HG03064 (cell line): ENCODE data around the gene ACTN3.
"Not testable (repeated sequence)": the region's sequence is repeated elsewhere in the genome, so short reads cannot be mapped to it uniquely, and the experiment has no call there.

Experiments used
- ATAC-seq: cut with Tn5 transposase; IDR thresholded peaks from one replicate; pipeline ENCODE4 v1.9.1; 2021; ENCODE audit warnings: low read depth; ENCODE audit not compliant: unreplicated experiment

Gene ACTN3

DNA sequence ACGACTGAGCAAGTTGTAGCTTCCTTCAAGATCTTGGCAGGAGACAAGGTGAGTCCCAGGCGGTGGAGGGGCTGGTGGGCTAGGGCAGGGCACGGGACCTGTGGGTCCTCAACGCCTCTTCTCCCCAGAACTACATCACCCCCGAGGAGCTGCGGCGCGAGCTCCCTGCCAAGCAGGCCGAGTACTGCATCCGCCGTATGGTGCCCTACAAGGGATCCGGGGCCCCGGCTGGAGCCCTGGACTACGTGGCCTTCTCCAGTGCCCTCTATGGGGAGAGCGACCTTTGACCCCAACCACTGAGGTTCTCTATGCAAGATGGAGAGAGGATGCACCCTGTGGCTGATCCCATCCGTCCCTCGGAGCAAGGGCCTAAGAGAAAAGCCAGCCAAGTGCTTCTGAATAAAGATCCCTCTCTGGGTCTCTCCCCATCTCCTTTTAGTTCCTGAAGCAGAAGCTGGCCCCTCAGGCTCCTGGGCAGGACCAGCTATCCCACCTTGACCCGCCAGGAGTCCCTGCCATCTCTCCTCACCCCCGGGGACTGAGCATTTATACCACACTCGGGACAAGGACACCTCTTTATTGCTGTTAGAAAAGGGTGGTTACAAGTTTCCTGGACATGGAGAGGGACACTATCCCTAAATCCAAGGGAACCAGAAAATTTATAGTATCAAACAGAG is 16.3 kb downstream of the ACTN3 start:
- ATAC-seq, result no peak

DNA sequence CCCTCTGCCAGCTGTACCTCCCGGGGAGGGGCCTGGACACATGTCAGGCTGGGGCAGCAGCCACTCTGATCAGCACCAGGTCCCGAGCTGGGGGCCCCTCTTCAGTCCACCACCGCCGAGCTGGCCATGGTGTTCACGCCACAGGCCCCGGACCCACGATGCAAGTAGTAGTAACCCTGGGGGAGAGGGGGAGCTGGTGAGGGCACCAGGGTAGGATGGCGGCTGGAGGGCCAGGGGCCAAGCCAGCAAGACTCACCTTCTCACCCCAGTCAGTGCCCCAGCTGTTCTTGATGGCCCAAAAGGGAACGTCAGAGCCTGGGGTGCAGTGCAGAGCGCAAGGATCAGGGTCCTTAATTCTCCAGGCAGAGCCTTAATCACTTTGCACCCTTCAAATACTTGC is 17.1 kb downstream of the ACTN3 start:
- no peak for ATAC-seq

DNA sequence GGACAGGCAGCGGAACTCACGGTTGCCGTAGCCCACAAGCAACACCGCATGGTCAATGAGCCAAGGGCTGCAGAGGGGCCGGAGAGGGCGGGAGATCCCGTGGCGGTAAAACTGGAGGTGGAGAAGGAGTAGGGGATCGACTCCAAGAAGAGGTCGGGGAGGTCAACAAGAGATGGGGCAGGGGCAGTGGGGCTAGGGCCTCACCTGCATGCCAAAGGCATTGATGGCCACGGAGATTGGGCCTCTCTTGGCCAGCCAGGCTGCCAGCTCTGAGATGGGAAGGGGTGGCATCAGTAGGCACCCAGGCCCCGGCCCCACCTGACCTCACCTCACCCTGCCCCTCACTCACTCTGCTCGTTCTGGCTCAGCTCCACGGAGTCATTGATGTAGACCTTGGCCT is 17.8 kb downstream of the ACTN3 start:
- no peak for ATAC-seq

DNA sequence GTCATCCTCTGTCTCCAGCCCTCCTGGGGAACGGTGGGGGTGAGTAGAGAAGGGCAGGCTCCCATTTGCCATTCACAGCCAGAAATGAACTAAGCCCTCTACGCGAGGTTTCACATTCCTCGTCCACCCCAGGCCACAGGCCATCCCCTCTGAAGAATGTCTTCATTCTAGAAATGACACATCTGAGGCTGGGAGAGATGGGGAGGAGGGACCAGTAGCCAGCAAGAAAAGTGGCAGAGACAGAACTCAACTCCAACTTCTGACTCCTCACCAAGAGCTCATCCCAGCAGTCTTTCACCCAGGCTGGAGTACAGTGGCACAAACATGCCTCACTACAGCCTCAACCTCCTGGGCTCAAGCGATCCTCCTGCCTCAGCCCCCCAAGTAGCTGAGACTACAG is 18.3 kb downstream of the ACTN3 start:
- ATAC-seq, result no peak

DNA sequence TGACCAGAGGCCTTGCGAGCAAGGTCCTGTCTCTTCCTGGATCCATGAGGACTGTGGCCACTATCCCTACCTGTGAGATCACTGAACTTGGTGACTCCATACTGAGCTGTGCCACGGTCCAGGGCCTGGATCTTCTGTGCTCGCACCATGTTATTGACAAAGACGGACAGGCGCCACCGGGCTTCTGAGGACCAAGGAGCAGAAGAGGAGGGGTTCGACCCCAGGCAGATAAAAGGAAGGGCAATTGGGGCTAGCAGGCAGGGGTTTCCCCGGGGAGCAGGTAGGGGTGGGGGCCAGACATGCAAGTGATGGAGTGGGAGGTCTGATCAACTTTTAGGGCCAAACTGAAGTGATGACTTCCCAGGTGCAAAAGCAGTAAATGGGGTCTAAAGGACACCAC is 19.5 kb downstream of the ACTN3 start:
- no peak for ATAC-seq

DNA sequence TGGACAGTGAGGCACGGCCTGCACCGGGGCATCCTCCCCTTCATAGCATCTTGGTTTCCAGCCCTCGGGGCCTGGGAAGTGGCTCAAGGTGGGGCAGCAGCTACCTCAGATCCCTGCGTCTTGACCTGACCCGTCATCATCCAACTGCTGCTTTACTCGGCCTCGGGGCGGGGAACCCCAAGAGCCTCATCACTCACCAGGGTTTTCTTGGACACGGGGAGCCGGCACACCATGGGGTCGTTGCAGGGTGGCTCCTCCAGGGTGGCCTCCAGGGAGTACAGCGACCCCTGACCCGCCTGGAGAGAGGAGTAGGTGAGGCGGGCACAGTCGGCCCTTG is 21.1 kb downstream of the ACTN3 start:
- no peak for ATAC-seq

DNA sequence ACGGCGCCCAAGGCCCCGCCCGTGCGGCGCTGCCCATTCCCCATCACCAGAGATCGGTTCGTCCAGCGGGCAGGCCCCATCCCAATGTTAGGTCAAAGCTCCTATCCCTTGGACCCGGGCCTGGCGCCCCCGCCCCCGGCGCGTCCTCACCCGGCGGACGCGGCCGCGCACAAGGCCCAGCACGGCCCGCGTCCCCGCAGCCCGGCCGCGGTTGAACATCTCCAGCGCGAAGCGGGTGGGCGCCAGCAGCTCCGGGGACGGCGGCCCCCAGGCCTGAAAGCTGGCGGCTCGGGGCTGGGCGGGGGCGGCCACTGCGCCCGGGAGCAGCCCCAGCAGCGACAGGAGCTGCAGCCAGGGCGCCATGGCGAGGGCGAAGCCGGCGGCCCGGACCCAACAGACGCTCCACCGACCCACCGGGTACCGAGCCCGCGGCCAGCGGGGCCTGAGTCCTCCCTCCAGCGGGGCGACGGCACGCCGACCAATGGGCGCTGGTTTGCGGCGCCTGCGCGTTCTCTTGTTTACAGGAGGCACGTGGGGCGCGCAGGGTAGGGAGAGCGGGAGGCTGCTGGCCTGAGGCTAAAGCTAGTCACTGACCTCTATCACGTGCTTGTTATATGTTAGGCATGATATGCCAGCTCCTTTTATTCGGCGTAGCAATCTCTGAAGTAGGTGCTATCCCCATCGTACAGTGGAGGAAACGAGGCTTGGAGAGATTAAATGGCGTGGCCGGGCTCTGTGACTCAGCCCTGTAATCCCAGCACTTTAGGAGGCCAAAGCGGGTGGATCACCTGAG is 21.6 kb downstream of the ACTN3 start, which contains the start of gene CTSF:
Gene CTSF (minus strand): TSS at position 483 of the 793 bp plus-strand sequence. CDS start 120 bp downstream, at position 363.
- ATAC-seq, result no peak

DNA sequence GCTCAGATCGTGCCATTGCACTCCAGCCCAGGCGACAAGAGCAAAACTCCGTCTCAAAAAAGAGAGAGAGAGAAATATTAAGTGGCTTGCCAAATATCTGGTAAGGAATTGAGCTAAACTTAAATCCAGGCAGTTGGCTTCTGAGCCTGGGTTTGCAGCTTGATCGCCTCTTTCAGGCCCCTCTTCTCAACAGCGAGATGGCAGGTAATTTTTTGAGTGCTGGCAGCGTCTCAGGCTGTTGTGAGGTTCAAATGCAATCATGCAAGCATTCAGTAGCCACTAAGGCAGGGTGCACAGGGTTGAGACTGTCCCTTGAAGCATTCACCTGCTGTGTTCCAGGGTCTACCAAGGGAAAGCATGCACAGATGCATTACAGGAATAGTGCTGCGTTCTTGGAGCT is 22.4 kb downstream of the ACTN3 start:
- no peak for ATAC-seq

DNA sequence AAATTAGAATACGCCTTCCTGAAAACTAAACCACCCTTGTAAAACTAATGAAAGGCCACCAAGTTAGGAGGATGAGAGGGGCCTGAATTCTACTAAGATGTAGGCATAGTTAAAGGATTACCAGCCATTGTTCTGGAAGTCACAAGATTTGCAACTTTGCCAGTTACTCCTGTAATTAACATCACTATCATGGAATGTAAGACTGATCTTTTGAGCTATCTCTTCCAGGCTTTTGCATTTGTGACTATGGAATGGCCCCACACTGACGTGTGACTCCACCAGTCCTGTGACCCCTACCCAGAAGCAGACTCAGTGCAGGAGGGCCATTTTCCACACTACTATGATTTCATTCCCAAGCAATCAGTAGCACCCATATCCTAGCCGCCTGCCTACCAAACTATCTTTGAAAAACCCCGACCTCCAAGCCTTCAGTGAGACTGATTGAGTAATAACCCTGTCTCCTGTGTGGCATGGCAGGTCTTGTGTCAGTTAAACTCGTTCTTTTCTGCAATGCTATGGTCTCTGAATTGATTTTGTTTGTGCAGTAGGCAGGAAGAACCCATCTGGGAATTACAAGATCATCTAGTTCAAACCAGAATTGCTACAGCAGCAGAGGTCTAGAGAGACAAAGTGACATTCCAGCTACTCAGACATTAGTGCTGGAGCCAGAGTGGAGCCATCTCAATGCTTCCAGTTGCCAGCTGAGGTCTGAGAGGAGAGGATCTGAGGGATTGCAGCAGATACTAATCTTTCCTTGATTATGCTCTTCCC is 23.6 kb downstream of the ACTN3 start:
- ATAC-seq, result no peak

DNA sequence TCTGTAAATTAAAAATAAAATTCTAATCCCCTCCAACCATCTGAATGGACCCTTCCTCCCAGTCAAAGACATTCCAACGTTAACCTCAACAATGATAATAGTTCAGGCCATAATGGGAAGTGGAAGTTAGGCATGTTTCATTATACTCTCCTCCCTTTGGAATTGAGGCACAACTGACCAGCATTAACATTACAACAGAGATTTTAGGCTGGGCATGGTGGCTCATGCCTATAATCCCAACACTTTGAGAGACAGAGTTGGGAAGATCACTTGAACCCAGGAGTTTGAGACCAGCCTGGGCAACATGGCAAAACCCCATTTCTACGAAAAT is 24.1 kb downstream of the ACTN3 start:
- ATAC-seq, result no peak

DNA sequence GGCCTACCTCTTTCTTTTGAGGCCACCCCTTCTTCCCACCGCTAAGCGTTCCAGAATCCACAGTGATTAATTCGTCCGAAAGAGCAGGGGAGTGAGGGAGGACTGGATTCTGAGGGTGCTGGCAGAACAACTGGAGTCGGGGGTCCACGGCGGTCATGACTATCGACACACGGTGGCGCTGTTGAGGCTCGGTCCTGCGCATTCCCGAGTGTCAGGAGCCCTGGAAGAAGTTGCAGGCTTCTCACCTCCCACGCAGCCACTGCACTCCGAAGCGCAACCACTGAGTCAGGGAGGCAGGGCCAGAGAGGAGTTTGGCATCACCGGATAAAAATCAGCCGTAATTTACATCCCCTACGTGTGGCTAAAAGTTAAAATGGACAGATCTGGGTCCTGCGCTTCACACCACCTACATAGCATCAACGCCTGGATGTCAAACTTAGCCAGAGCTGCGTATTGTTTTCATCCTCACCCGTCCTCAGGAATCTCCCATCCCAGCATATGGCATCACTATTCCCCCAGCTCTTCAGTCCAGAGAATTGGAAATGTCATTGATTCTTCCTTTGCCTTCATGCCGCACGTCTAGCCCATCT is 32.4 kb downstream of the ACTN3 start:
- ATAC-seq, result no peak

DNA sequence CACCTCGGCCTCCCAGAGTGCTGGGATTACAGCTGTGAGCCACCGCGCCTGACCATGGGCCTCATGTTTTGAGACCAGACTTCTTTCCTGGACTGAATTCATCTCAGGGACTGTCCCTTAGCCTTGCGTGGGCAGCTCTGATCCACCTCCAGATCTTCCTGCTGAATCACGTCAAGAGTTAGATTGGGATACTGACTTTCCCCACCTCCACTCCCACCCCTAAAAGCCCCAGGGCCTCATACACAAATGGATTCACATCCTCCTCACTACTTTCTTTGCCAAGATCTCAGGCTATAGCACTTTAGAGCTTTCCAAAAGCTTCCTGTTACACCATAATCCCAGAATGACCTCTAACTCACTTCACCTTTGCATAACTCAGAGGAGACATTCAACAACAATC is 34.1 kb downstream of the ACTN3 start:
- no peak for ATAC-seq

DNA sequence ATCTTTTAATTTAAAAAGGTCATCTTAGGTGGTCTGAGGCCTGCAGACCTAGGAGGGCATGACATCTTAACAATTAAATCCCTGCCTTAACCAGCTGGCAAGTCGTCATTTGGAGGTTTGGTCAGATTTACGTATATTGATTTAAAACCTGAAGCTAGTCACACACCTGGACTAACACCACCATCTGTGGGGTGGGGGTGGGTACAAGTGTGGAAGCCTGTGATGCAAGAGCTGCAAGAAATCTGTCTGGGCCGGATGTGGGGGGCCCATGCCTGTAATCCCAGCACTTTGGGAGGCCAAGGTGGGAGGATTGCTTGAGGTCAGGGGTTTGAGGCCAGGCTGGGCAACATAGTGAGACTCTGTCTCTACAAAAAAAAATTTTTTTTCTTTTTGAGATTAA is 34.6 kb downstream of the ACTN3 start:
- no peak for ATAC-seq

DNA sequence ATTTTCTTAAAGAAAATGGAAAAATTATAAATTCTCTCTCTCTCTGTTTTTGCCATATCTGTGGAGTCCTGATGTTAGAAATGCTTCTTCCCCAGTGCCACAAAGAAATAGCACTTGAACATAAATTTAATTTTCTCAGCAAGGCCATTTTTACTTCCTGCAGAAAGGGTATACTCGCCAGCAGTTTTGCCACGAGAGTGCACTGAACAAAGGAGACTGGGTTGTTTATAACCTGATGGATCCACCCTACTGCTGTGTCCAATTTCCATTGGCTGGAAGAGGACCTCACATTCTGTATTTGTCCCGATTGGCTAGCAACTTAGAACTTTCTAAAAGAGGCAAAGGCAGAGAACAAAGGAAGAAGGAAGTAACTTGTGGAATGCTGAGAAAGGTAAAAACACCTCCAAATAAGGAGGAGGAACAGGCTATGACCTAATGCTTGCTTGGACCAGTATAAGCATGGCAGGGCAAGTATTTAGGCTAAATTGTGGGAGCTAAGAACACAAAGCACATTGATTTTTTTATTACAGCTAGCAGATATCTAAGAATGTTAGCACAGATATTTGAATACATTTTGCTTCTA is 36.0 kb downstream of the ACTN3 start:
- not testable (repeated sequence) for ATAC-seq

DNA sequence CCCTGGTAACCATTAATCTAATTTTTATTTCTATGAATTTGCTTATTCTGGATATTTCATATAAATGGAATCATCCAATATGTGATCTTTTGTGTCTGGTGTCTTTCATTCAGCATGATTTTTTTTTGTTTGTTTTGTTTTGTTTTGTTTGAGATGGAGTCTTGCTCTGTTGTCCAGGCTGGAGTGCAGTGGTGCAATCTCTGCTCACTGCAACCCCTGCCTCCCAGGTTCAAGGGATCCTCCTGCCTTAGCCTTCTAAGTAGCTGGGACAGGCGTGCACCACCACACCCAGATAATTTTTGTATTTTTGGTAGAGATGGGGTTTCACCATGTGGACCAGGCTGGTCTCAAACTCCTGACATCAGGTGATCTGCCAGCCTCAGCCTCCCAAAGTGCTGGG is 38.7 kb downstream of the ACTN3 start:
- not testable (repeated sequence) for ATAC-seq

DNA sequence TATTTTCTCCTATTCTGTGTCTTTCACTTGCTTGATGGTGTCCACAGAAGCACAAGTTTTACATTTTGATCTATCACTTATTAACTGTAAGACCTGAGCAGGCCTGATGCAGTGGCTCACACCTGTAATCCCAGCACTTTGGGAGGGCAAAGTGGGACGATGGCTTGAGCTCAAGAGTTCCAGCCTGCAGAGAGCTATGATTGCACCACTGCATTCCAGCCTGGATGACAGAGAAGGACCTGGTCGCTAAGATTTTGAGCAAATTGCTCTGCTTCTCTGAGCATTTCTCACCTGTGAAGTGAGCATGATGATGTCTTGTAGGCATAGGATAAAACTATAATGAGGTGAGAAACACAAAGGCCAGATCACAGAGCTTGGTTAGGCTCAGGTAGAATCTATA is 39.4 kb downstream of the ACTN3 start:
- ATAC-seq, result no peak

DNA sequence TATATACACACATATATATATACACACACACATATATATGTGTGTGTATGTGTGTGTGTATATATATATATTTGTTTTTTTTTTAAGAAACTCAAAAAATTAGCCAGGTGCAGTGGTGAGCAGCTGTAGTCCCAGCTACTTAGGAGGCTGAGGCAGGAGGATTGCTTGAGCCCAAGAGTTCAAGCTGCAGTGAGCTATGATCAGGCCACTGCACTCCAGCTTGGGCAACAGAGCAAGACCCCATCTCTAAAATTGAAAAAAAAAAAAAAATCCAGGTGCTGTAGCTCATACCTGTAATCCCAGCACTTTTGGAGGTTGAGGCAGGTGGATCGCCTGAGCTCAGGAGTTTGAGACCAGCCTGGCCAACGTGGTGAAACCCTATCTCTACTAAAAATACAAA is 42.6 kb downstream of the ACTN3 start:
- not testable (repeated sequence) for ATAC-seq

DNA sequence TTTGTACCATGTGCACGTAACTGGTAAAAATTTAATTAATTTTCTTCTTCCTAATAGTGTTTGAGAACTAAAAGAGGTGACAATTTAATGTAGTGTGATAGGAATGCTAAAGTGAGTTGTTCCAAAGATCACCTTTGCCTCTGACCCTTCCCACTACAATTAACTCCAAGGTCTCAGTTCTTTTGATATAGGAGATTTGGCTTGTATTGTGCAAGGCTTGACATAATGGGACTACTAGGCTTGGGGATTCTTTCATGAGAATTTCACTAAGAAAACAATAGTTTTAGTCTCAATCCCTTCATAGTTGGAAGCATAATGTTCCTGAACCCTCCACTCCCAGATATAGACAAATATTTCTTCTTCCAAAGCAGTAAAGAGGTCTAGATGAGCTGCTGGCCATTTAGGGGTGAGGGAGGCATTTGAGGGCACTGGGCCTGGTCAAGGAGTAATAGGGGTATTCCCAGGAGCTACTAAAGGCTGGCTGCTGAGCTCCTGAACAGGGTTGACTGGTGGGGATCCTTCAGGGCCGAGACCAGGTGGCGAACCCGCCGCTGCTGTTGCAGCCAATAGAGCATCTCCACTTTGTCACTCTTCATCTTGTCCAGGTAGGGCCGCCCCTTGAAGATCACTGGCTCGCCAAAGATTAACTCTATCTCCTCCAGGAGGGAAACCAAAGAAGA is 43.4 kb downstream of the ACTN3 start:
- ATAC-seq, result no peak

DNA sequence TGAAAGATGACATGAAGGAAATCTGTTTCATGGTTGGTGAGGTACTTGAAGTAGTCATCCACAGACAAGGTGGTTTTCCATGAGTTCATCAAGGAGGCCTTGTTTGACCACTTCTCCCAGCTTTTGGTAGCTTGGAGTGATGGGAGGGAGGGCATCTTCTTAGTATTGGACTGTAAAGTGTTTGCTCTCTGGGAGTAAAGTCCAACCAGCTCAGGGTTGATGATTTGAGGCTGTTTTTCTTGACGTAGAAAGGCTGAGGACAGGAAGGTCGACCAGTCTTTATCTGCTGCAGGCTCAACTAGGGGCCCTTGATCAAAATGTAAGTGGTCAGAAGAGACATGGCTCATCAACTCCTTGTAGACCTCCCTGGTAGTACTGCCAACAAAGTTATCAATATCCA is 44.5 kb downstream of the ACTN3 start:
- no peak for ATAC-seq
